ENCODE results near the gene UQCRC1.

Gene UQCRC1

GRCh38 chr3:48609088-48610005 is at the start of gene UQCRC1:
Gene UQCRC1, minus strand, starts transcription at chr3:48609646. Its CDS starts 26 bp downstream, at chr3:48609620.
- no peaks in the 10 kb centered on the region for H3K27me3 Mint-ChIP-seq
- H3K36me3 Mint-ChIP-seq (ENCODE audit: low read depth) = peaks cover 50% of the 10 kb centered on the region
- H3K27ac Mint-ChIP-seq = peak within 1 kb of the TSS; percentile 99
- no peaks in the 10 kb centered on the region for H3K9me3 Mint-ChIP-seq
- H3K4me3 Mint-ChIP-seq = peak within 1 kb of the TSS; percentile 99
- peaks cover 35% of the 10 kb centered on the region for H3K4me1 Mint-ChIP-seq (ENCODE audit: low read depth)
- peak; percentile 95 for DNase-seq

GRCh38 chr3:48656841-48657281 is 47.4 kb upstream of the UQCRC1 start:
- DNase-seq = no peak
- Mint-ChIP-seq H3K36me3 (ENCODE audit: low read depth) (peaks cover 19% of the 10 kb centered on the region), H3K4me1 (ENCODE audit: low read depth) (peaks cover 30% of the 10 kb centered on the region), H3K27me3 (peaks cover 29% of the 10 kb centered on the region), H3K4me3 (peak overlapping the region; percentile 78), H3K27ac (peak overlapping the region; percentile 83), H3K9me3 (no peaks in the 10 kb centered on the region)

DNA sequence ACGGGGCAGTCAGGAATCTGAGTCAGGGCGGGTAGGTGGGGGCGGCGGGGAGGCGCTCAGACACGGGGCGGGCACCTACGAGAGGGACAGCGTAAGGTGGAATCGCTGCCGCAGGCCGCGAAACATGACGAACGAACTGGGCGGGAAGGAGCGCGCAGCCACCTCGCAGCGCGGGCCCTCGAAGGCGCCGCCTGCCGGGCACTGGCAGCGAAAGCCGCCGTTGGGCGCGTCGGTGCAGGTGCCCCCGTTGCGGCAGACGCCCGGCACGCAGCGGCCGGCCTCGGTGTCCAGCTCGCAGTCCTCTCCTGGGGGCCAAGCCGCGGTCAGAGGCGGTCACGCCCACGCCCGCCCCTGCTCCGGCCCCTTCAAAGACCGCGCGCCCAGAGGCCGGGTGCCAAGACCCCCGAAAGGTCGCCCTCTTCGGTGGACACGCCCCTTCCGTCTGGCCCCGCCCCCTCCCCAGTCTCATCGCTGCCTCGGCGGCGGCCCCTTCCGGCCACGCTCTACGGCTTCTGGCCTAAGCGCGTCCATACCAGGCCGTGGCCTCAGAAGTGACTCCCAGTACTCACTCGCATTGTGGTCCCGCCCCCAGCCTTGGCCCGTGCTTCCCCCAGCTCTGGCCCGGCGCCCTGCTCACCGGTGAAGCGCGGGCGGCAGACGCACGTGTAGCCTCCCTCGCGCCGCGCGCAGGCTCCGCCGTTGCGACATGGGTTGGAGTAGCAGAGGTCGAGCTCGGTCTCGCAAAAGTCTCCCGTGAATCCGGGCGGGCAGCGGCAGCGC is 46.8 kb upstream of the UQCRC1 start:
- Mint-ChIP-seq H3K27me3 (peaks cover 23% of the 10 kb centered on the region), H3K27ac (peak overlapping the region; percentile 90), H3K4me1 (ENCODE audit: low read depth) (peaks cover 23% of the 10 kb centered on the region), H3K4me3 (peak overlapping the region; percentile 78), H3K9me3 (no peaks in the 10 kb centered on the region), H3K36me3 (ENCODE audit: low read depth) (peaks cover 19% of the 10 kb centered on the region)
- DNase-seq = peak; percentile 92

DNA sequence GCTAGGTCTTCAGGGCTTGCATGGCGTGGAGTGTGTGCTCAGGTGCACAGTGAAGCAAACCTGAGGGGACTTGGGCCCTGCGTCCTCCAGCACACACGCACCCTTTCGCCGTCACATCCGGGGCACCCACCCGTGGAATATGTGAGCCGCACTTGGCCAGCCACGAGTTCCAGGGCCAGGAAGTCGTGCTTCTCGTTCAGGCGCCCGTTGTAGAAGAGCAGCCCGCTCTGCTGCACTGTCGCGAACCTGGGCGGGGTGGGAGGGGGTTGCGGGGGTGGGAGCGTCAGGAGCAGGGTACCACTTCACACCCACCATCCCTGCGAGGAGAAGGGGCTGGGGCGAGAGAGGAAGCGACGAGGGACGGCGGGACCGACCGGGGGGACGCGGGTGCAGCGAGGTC is 46.2 kb upstream of the UQCRC1 start:
- peaks cover 18% of the 10 kb centered on the region for H3K27me3 Mint-ChIP-seq
- no peak for DNase-seq
- H3K9me3 Mint-ChIP-seq = no peaks in the 10 kb centered on the region
- H3K36me3 Mint-ChIP-seq (ENCODE audit: low read depth) = peaks cover 24% of the 10 kb centered on the region
- H3K27ac Mint-ChIP-seq = peak overlapping the region; percentile 90
- peak overlapping the region; percentile 78 for H3K4me3 Mint-ChIP-seq
- H3K4me1 Mint-ChIP-seq (ENCODE audit: low read depth) = peaks cover 21% of the 10 kb centered on the region

DNA sequence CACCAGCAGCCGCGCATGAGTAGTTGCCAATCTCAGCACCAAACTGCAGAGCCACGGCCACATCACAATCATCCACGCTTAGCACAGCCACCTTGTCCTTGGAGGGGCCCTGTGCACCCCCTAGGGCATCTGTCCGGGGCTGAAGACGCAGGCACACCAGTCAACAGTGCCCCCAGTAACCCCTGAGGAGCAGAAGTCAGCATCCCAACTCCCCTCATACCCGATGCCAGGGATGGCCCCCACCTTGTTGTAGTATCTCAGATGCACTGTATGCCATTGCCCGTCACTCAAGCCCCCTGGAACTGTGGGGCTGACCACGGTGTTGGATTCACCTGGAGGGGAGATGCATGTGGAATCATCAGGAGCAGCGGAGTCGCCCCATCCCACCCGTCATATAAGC is 45.6 kb upstream of the UQCRC1 start:
- H3K27ac Mint-ChIP-seq = peak overlapping the region; percentile 90
- H3K4me3 Mint-ChIP-seq = peak overlapping the region; percentile 78
- no peak for DNase-seq
- peaks cover 21% of the 10 kb centered on the region for H3K4me1 Mint-ChIP-seq (ENCODE audit: low read depth)
- H3K9me3 Mint-ChIP-seq = no peaks in the 10 kb centered on the region
- peaks cover 12% of the 10 kb centered on the region for H3K27me3 Mint-ChIP-seq
- H3K36me3 Mint-ChIP-seq (ENCODE audit: low read depth) = peaks cover 24% of the 10 kb centered on the region

GRCh38 chr3:48652923-48653715 is 43.7 kb upstream of the UQCRC1 start:
- Mint-ChIP-seq H3K4me3 (no peak overlapping the region), H3K27ac (no peak overlapping the region), H3K4me1 (ENCODE audit: low read depth) (peaks cover 21% of the 10 kb centered on the region), H3K27me3 (no peaks in the 10 kb centered on the region), H3K36me3 (ENCODE audit: low read depth) (peaks cover 24% of the 10 kb centered on the region), H3K9me3 (no peaks in the 10 kb centered on the region)
- no peak for DNase-seq

- Mint-ChIP-seq H3K4me3 (no peak overlapping the region), H3K9me3 (no peaks in the 10 kb centered on the region), H3K27ac (no peak overlapping the region), H3K36me3 (ENCODE audit: low read depth) (peaks cover 24% of the 10 kb centered on the region), H3K27me3 (no peaks in the 10 kb centered on the region), H3K4me1 (ENCODE audit: low read depth) (peaks cover 12% of the 10 kb centered on the region)
- no peak for DNase-seq
Measured at GRCh38 chr3:48651771-48652170, 42.3 kb upstream of the UQCRC1 start.

GRCh38 chr3:48650723-48651122 is 41.3 kb upstream of the UQCRC1 start:
- Mint-ChIP-seq H3K4me3 (no peak overlapping the region), H3K9me3 (no peaks in the 10 kb centered on the region), H3K27me3 (no peaks in the 10 kb centered on the region), H3K27ac (no peak overlapping the region), H3K36me3 (ENCODE audit: low read depth) (peaks cover 27% of the 10 kb centered on the region), H3K4me1 (ENCODE audit: low read depth) (peaks cover 7% of the 10 kb centered on the region)
- DNase-seq = no peak

DNA sequence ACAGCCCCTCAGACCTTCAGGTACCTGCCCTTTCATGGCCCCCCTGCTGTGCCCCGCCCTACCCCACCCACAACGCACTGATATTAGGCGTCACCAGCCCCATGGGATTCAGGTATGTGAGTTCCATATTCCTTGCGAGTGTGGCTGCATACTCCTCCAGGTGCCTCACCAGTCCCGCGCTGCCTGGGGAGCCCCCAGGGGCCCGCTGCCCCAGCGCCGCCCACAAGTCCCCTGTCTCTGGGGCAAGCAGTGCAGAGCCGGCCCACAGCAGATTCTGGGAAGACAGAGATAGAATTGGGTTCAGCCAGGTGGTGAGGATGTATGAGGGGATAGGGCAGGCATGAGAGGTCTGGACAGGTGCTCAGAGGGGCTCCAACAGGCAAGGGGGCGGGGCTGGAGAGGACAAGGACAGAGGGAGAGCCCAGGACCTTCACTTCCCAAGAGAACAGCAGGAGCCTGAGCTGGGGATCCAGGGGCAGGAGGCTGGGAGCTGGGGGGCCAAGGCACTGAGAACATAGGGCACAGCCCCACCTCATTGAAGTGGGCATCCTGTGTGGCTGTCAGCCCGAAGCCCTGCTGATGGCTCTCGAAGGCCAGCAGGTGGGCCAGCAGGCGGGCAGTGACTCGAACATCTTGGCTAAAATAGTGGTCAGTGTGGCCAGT is 38.9 kb upstream of the UQCRC1 start:
- H3K36me3 Mint-ChIP-seq (ENCODE audit: low read depth) = peaks cover 21% of the 10 kb centered on the region
- H3K4me1 Mint-ChIP-seq (ENCODE audit: low read depth) = no peaks in the 10 kb centered on the region
- H3K4me3 Mint-ChIP-seq = no peak overlapping the region
- H3K27ac Mint-ChIP-seq = no peak overlapping the region
- no peaks in the 10 kb centered on the region for H3K27me3 Mint-ChIP-seq
- no peaks in the 10 kb centered on the region for H3K9me3 Mint-ChIP-seq
- no peak for DNase-seq

DNA sequence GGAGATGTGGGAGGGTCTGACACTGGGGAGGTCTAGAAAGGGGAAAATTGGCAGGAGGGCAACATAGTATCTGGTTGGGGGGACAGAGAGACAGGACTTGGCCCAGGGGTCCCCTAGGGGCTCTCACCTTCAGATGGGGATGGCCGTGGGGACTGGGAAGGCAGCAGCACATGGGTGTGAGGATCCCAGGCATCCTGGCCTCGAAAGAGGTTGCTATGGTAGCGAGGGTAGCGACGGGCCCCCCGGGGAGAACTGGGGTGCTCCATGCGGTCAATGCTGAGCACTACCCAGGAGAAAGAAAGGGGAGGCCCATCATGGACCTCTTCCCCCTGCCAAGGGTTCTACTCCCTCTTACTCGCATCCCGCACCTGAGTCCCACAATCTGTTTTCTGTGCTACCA is 38.3 kb upstream of the UQCRC1 start:
- Mint-ChIP-seq H3K36me3 (ENCODE audit: low read depth) (peaks cover 20% of the 10 kb centered on the region), H3K9me3 (no peaks in the 10 kb centered on the region), H3K27me3 (no peaks in the 10 kb centered on the region), H3K27ac (no peak overlapping the region), H3K4me3 (no peak overlapping the region), H3K4me1 (ENCODE audit: low read depth) (no peaks in the 10 kb centered on the region)
- DNase-seq = no peak

GRCh38 chr3:48644898-48645760 is 35.7 kb upstream of the UQCRC1 start:
- H3K27ac Mint-ChIP-seq = no peak overlapping the region
- H3K27me3 Mint-ChIP-seq = no peaks in the 10 kb centered on the region
- H3K4me3 Mint-ChIP-seq = no peak overlapping the region
- no peaks in the 10 kb centered on the region for H3K4me1 Mint-ChIP-seq (ENCODE audit: low read depth)
- no peaks in the 10 kb centered on the region for H3K9me3 Mint-ChIP-seq
- H3K36me3 Mint-ChIP-seq (ENCODE audit: low read depth) = peaks cover 25% of the 10 kb centered on the region
- DNase-seq = no peak

GRCh38 chr3:48642605-48643004 is 33.2 kb upstream of the UQCRC1 start:
- Mint-ChIP-seq H3K4me3 (no peak overlapping the region), H3K9me3 (no peaks in the 10 kb centered on the region), H3K4me1 (ENCODE audit: low read depth) (no peaks in the 10 kb centered on the region), H3K27ac (no peak overlapping the region), H3K27me3 (no peaks in the 10 kb centered on the region), H3K36me3 (ENCODE audit: low read depth) (peaks cover 34% of the 10 kb centered on the region)
- DNase-seq = no peak

GRCh38 chr3:48641396-48641795 is 31.9 kb upstream of the UQCRC1 start:
- H3K27me3 Mint-ChIP-seq = no peaks in the 10 kb centered on the region

More at GRCh38 chr3:48641396-48641795, 31.9 kb upstream of the UQCRC1 start:
- Mint-ChIP-seq H3K9me3 (no peaks in the 10 kb centered on the region), H3K27ac (no peak overlapping the region), H3K36me3 (ENCODE audit: low read depth) (peaks cover 31% of the 10 kb centered on the region), H3K4me1 (ENCODE audit: low read depth) (peaks cover 5% of the 10 kb centered on the region), H3K4me3 (no peak overlapping the region)
- DNase-seq = no peak
